ENCODE results near the gene FBL. TPM values are rescaled to one million over a fixed set of nuclear protein-coding genes. Genes with fewer than 3 reads are reported as not detected.

Gene FBL
- polyA plus RNA-seq, 1 experiment, result 256 TPM

- H3K27me3 ChIP-seq (ENCODE audit: control insufficient read depth, insufficient read depth, low read length), result no peaks in the 10 kb centered on the region
- ChIA-PET CTCF (interaction anchor here (1.8 to 2.2 kb wide), 2 partner anchors 11 to 40 kb away, joined by 10 to 38 read pairs; no protein-coding TSS in a partner anchor), POLR2A (interaction anchor here (1.8 to 1.9 kb wide), 2 partner anchors 8 to 11 kb away, joined by 7 to 16 read pairs; no protein-coding TSS in a partner anchor)
- H3K4me3 ChIP-seq (ENCODE audit: low read depth, low read length), result peak overlapping the region; percentile 86
- DNase-seq (ENCODE audit: low read depth, low spot score), result no peak
- H3K27ac ChIP-seq (ENCODE audit: low read depth, low read length), result no peak overlapping the region
- H3K9me3 ChIP-seq (ENCODE audit: control insufficient read depth, insufficient read depth, low read length), result no peaks in the 10 kb centered on the region; the same call in 1 of the 2 replicates
- no peak for TF ChIP-seq CTCF (IDR thresholded peaks at IDR 0.05; ENCODE audit: low read depth, low read length)
Measured at GRCh38 chr19:39832341-39833083, 13.7 kb downstream of the FBL start.

- ChIA-PET CTCF (no interaction called here), POLR2A (interaction anchor here (0.6 kb wide), 1 partner anchor 14 kb away, joined by 3 read pairs; no protein-coding TSS in a partner anchor)
- H3K4me3 ChIP-seq (ENCODE audit: low read depth, low read length), result no peak overlapping the region
- no peak for DNase-seq (ENCODE audit: low read depth, low spot score)
- H3K27ac ChIP-seq (ENCODE audit: low read depth, low read length), result no peak overlapping the region
- H3K9me3 ChIP-seq (ENCODE audit: control insufficient read depth, insufficient read depth, low read length), result no peaks in the 10 kb centered on the region; the same call in 1 of the 2 replicates
- H3K27me3 ChIP-seq (ENCODE audit: control insufficient read depth, insufficient read depth, low read length), result no peaks in the 10 kb centered on the region
- no peak for TF ChIP-seq CTCF (IDR thresholded peaks at IDR 0.05; ENCODE audit: low read depth, low read length)
Measured at GRCh38 chr19:39831679-39832078, 14.5 kb downstream of the FBL start.

GRCh38 chr19:39830847-39831246 lies 15.3 kb downstream of the FBL start:
- CTCF ChIA-PET, result interaction anchor here (0.9 kb wide), 1 partner anchor 13 kb away, joined by 5 read pairs; no protein-coding TSS in a partner anchor
- POLR2A ChIA-PET, result interaction anchor here (0.6 kb wide), 1 partner anchor 15 kb away, joined by 3 read pairs; no protein-coding TSS in a partner anchor
- no peaks in the 10 kb centered on the region for H3K27me3 ChIP-seq (ENCODE audit: control insufficient read depth, insufficient read depth, low read length)
- H3K9me3 ChIP-seq (ENCODE audit: control insufficient read depth, insufficient read depth, low read length), result no peaks in the 10 kb centered on the region; the same call in 1 of the 2 replicates
- no peak overlapping the region for H3K27ac ChIP-seq (ENCODE audit: low read depth, low read length)
- DNase-seq (ENCODE audit: low read depth, low spot score), result no peak
- TF ChIP-seq CTCF (IDR thresholded peaks at IDR 0.05; ENCODE audit: low read depth, low read length), result no peak
- H3K4me3 ChIP-seq (ENCODE audit: low read depth, low read length), result no peak overlapping the region

GRCh38 chr19:39830406-39830805 lies 15.8 kb downstream of the FBL start:
- POLR2A ChIA-PET, result no interaction called here
- no peak for DNase-seq (ENCODE audit: low read depth, low spot score)
- no peak overlapping the region for H3K27ac ChIP-seq (ENCODE audit: low read depth, low read length)
- H3K27me3 ChIP-seq (ENCODE audit: control insufficient read depth, insufficient read depth, low read length), result no peaks in the 10 kb centered on the region
- no peaks in the 10 kb centered on the region; the same call in 1 of the 2 replicates for H3K9me3 ChIP-seq (ENCODE audit: control insufficient read depth, insufficient read depth, low read length)
- CTCF ChIA-PET, result interaction anchor here (0.9 kb wide), 1 partner anchor 13 kb away, joined by 5 read pairs; no protein-coding TSS in a partner anchor
- TF ChIP-seq CTCF (IDR thresholded peaks at IDR 0.05; ENCODE audit: low read depth, low read length), result no peak
- H3K4me3 ChIP-seq (ENCODE audit: low read depth, low read length), result no peak overlapping the region

GRCh38 chr19:39829702-39830275 lies 16.4 kb downstream of the FBL start:
- Histone ChIP-seq H3K27ac (ENCODE audit: low read depth, low read length) (no peak overlapping the region), H3K9me3 (ENCODE audit: control insufficient read depth, insufficient read depth, low read length) (no peaks in the 10 kb centered on the region; the same call in 1 of the 2 replicates), H3K4me3 (ENCODE audit: low read depth, low read length) (no peak overlapping the region), H3K27me3 (ENCODE audit: control insufficient read depth, insufficient read depth, low read length) (no peaks in the 10 kb centered on the region)
- TF ChIP-seq CTCF (IDR thresholded peaks at IDR 0.05; ENCODE audit: low read depth, low read length), result no peak
- ChIA-PET CTCF (interaction anchor here (2.9 kb wide), 1 partner anchor 14 kb away, joined by 30 read pairs; no protein-coding TSS in a partner anchor), POLR2A (no interaction called here)
- DNase-seq (ENCODE audit: low read depth, low spot score), result no peak
